Smooth muscle cell of the brain vasculature (primary cell): ENCODE measurements around the gene BICRAL.
A peak's percentile ranks its signal among the peaks of the same experiment; 100 is the strongest.
"Not testable (repeated sequence)": the region's sequence is repeated elsewhere in the genome, so short reads cannot be mapped to it uniquely, and the experiment has no call there.

Experiments used
- DNase-seq: peaks from one replicate; pipeline ENCODE4 v3.0.0-alpha.2; 2012; ENCODE audit warnings: low read depth, low spot score

Gene BICRAL

DNA sequence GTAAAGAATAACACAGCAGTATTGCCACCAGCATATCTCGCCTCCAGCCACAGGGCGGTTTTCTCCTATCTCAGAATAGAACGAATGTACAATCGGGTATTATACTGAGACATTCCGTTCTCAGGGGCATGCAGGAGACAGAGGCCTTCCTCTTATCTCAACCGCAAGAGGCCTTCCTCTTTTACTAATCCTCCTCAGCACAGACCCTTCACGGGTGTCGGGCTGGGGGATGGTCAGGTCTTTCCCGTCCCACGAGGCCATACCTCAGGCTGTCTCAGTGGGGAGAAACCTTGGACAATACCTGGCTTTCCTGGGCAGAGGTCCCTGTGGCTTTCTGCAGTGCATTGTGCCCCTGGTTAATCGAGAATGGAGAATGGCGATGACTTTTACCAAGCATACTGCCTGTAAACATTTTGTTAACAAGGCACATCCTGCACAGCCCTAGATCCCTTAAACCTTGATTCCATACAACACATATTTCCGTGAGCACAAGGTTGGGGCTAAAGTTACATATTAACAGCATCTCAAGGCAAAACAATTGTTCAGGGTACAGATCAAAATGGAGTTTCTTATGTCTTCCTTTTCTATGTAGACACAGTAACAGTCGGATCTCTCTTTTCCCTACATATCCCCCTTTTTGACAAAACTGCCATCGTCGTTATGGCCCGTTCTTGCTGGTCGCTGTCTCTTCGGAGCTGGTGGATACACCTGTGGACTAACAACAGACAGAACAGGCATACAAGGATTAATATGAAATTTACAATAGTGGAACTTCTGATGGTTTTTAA, 112.4 kb downstream of the BICRAL start:
- not testable (repeated sequence) for DNase-seq

DNA sequence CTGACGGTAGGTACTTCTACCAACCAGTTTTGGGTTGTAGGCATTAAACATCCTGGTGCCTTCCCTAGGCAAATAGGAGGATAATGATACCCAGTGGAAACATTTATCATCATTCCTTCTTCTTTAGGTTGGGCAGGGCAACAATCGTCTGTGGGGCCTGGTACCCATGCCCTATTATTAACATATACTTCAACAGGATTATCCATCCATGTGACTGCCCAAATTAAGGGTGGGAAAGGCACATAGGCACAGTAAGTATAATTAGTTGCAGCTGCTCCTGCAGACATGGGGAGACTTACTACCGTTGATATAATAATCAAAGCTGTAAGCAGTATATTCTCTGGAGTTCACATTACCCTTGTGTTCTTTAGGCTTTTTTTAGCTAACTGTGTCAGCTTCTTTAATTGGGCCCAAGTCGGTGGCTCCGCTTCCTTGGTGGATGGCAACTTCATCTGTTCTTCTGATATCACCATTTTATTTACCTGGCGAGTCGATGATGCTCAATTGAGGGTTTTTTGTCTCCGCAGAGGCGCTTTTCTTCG, 114.4 kb downstream of the BICRAL start:
- DNase-seq: no peak

DNA sequence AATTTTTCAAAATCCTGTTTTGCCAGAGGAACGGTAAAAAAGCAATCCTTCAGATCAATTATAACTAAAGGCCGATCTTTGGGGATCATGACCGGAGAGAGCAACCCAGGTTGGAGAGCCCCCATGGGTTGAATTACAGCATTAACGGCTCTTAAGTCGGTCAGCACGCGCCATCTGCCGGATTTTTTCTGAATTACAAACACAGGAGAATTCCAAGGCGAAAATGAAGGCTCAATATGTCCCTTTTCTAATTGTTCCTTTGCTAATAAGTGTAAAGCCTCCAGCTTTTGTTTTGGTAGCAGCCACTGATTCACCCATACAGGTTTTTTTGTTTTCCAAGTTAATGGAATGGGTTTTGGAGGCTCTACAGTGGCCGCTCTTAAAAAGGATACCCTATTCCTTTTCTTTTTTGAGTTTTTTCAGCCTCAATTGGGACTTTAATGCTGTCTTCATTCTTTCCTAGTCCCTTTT, 117.1 kb downstream of the BICRAL start:
- peak; percentile 33 for DNase-seq

DNA sequence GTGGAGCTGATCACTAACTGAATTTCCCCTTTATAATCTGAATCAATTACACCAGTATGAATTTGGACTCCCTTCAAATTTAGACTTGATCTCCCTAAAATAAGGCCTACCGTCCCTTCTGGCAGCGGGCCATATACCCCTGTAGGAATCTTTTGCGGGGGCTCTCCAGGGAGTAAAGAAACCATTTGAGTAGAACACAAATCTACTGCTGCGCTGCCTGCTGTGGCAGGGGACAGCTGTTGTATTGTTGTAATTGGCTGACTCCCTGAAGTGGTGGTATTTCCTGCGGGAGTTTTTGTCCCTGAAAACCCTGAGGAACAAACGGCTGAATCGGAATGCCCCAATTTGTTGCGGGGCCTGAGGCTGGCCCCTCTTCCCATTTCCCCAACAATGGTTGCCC, 118.0 kb downstream of the BICRAL start:
- DNase-seq: no peak

DNA sequence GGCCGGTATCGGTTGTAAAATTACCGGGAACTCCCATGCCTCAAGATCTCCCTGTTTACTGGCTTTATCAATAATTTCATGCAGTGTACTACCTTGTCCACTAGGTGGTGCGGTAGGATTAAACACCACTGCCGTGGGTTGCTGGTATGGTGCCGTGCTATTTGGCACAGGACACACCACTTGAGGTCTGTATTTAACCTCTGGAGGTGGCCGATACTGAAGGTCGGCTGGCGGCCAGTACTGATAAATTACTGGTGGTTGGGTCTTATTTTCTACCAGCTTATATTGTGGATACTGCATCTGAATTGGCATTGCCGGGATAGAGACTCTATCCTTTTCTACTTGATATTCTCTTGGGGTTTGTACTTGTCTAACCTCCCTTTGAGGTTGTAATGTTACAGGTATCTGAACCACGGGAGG, 119.7 kb downstream of the BICRAL start:
- DNase-seq: peak; percentile 59

DNA sequence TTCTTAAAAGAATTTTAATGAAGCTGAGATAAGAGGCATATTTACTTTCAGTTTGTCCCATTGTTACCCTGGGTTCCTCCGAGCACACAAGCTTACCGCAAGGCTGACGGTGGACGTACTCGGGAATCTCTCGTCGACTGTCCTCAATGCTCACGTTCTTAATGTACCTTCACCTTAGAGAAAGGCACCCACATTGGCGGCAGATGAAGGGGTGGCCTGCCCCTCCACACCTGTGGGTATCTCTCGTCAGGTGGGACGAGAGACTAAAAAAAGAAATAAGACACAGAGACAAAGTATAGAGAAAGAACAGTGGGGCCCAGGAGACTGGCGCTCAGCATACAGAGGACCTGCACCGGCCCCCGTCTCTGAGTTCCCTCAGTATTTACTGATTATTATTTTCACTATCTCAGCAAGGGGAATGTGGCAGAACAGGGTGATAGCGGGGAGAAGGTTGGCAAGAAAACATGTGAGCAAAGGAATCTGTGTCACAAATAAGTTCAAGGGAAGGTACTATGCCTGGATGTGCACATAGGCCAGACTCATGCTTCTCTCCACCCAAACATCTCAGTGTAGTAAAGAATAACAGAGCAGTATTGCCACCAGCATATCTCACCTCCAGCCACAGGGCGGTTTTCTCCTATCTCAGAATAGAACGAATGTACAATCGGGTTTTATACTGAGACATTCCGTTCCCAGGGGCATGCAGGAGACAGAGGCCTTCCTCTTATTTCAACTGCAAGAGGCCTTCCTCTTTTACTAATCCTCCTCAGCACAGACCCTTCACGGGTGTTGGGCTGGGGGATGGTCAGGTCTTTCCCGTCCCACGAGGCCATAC, 120.8 kb downstream of the BICRAL start:
- not testable (repeated sequence) for DNase-seq

DNA sequence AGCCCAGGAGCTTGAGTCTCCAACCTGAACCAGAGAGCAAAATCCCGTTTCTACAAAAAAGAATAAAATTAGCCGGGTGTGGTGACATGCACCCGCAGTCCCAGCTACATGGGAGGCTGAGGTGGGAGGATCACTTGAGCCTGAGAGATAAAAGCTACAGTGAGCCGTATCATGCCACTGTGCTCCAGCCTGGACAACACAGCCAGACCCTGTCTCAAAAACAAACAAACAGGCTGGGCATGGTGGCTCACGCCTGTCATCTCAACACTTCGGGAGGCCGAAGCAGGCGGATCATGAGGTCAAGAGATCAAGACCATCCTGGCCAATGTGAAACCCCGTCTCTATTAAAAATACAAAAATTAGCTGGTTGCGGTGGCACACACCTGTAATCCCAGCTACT, 122.6 kb downstream of the BICRAL start:
- no peak for DNase-seq

DNA sequence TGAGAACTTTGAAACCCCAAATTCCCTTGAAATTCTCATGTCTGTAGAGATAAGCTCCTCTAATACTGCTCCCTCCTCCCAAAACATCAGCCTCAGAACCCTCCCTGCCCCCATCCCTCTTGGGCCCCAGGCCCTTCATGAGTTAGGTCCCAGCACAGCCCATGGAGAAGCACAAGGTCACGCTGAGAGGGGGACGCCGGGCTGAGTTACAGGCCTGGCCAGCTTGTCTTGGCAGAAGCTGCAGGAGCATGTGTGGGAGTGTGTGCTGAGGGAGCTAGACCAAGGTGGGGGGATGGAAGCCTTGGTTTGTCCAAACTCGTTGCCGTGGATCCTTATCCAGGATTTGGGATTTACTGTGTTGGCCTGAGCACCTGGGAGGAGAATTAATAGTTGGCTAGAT, 125.5 kb downstream of the BICRAL start:
- no peak for DNase-seq

DNA sequence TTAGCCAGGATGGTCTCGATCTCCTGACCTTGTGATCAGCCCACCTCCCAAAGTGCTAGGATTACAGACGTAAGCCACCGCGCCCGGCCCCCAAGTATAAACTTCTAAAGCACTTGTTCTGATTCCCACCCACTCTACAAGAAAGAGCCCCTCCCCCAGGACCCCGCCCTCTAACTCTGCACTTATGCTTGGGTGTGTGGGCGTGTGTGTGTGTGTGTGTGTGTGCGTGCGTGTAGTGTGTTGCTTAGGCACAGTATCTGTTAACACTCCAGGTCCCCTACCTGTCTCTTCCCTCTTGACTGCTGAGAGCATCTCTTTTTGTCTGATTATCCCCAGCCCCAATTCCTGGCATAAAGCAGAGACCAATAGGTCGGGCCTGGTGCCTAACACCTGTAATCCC, 128.0 kb downstream of the BICRAL start:
- no peak for DNase-seq

DNA sequence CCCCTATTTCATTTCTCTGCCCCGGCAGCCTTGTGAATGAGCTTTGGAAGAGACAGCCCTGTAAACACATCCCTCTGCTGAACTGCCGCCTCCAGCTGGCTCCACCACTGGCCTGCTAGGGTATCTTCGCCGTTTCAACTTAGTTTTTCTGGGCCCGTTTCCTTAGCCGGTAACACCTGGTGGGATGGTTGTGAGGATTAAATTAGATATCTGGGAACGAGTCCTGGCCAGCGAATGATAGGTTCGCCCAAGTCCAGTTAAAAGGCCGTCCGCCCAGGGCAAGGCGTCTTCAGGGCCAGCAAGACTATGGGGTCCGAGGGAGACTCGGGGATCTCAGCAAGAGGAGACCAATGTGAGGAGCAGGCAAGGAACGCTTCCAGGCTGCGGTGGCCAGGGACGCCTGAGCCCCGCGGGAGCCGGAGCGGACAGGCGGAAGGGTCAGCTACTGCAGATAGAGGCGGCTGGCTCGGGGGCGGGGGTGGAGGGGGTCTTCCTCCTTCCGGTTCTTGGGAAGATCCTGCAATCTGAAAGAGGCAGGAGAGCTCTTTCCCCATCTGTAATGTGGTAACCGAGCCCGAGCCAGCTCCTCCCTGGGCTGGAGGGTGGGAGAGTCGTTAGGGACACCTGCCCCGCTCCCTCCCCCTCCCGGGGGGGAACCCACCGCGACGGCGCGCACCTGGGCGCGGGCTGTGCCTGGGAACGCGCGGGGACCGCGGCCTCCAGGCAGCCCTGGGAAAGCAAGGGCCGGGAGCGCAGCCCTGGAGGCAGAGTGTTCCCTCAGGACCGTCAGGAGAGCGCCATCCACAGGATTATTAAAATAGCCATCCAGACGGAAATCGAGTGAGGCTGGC, 129.5 kb downstream of the BICRAL start:
- no peak for DNase-seq

DNA sequence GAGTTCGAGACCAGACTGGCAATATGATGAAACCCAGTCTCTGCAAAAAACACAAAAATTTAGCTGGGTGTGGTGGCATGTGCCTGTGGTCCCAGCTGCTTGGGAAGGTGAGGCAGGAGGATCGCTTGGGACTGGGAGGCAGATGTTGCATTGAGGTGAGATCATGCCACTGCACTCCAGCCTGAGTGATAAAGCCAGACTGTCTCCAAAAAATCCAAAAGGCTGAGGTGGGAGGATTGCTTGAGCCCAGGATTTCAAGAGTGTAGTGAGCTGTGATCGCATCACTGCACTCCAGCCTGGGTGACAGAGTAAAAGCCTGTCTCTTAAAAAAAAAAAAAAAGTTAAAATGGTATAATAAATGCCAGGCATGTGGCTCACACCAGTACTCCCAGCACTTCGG, 132.7 kb downstream of the BICRAL start:
- DNase-seq: no peak

DNA sequence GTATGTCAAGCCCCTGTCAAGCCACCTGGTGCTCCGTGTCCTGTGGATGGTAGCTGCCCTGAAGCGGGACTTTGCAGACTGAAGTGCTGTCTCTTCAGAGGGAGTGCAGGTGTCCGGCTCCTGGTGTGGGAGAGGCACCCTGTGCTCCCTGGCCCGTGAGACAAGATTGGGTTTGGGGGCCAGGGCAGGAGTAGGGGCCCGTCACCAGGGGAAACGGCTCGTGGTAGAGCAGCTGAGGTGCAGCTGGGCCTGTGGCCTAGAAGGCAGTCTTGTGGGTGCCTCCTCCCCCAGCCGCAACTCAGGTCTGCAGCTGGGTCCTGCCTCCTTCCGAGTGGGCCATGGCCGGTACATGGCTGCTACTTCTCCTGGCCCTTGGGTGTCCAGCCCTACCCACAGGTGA, 133.9 kb downstream of the BICRAL start, which contains the start of gene PTCRA:
TSS of gene PTCRA (plus strand) at position 322 of the 400 bp plus-strand sequence. CDS start at position 339, 17 bp downstream.
- no peak for DNase-seq

DNA sequence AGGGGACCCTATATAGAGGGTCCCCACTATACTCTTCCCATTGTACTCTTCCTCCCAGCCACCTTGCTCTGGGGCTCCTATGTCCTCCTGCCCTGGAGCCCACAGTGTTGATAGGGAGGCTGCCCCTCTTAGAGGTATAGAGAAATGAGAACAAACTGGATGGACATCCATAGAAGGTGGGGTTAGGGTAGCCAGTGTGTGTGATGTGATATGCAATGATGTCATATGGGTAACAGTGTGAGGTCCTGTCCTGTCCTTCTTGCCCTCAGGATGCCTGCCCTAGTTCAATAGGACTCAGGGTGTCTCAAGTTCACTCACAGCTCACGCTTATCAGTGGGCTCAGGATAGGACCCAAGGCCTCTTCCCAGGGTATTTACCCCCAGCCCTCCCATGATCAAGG, 134.4 kb downstream of the BICRAL start:
- DNase-seq: no peak
